Measurements from ENCODE around the gene HERC4.
"Not testable (repeated sequence)": the region's sequence is repeated elsewhere in the genome, so short reads cannot be mapped to it uniquely, and the experiment has no call there.

The HERC4 gene

GRCh38 chr10:68043030-68043429 is 32.1 kb downstream of the HERC4 start:
- DNase-seq, result no peak

DNA sequence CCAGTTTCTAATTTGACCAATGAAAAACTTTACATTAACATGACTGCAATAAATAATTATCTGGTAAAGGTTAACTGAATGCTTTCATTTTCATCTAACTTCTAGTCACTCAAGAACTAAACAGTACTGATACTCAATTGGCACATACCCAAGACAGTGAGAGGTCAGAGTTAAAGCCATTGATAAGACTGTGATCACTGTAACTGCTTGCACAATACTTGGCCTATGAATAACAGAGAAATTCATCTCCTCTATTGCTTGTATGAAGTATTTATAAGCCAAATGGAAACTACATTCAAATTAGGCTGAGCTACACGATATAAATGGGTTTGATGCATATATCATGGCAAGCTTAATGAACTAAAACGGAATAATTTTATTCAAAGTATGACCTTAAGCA is 43.0 kb downstream of the HERC4 start:
- DNase-seq, result no peak

DNA sequence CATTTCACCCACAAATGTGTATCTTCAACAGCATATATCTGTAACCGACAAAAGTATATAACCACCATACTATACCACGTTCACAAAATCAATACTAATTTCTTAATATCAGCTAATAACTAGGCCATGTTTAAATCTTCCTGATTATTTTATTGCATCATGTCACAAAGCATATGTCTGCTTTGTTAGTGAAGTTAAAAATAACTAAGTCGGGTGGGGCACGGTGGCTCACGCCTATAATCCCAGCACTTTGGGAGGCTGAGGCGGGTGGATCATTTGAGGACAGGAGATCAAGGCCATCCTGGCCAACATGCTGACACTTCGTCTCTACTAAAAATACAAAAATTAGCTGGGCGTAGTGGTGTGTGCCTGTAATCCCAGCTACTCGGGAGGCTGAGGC is 47.7 kb downstream of the HERC4 start:
- DNase-seq, result no peak

DNA sequence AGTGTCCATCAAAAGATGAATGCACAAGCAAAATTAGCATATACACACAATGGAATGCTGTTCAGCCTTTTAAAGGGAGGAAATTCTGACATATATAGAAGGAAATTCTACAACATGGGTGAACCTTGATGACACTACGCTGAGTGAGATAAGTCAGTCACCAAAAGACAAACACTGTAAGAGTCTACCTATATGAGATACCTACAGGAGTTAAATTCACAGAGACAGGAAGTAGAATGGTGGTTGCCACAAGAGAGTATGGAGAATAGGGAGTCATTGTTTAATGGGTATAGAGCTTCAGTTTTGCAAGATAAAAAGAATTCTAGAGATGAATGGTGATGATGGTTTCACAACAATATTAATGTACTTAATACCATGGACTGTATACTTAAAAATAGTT is 51.8 kb downstream of the HERC4 start:
- DNase-seq, result no peak

DNA sequence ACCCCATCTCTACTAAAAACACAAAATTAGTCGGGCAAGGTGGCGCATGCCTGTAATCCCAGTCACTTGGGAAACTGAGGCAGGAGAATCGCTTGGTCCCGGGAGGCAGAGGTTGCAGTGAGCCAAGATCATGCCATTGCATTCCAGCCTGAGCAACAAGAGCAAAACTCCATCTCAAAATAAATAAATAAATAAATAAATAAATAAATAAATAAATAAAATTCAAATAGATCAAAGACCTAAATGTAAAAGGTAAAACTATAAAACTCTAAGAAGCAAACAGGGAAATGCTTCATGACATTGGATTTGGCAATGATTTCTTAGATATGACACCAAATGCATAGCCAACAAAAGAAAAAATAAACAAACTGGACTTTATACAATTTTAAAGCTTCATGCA is 52.8 kb downstream of the HERC4 start:
- not testable (repeated sequence) for DNase-seq

GRCh38 chr10:68016519-68016918 is 58.6 kb downstream of the HERC4 start:
- DNase-seq, result peak in 1 of 6 experiments; percentile 7

DNA sequence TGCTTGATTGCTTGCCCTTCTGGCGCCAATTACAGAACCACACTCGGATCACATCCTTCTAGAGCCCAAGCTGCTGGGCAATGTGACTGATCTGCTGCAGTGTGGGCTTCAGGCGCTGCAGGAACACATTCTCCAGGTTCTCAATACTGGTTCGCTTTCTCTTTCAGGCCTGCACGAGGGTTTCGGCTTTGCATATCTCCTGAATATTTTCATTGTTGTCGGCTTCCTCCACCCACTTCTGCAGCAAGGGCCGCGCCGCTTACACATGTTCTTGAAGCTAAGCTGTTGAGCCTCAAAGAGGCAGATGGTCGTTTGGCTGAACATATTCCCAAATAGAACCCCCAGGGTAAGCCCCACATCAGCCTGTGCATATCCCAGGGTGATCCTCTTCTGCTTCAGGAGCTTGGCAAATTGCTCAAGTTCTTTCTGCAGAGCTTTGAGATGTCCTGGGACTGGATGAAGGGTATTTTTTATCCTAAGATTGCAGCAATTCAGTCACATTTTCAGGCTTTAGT is 64.6 kb downstream of the HERC4 start:
- no peak for DNase-seq

GRCh38 chr10:68007356-68007755 is 67.7 kb downstream of the HERC4 start:
- DNase-seq, result no peak

DNA sequence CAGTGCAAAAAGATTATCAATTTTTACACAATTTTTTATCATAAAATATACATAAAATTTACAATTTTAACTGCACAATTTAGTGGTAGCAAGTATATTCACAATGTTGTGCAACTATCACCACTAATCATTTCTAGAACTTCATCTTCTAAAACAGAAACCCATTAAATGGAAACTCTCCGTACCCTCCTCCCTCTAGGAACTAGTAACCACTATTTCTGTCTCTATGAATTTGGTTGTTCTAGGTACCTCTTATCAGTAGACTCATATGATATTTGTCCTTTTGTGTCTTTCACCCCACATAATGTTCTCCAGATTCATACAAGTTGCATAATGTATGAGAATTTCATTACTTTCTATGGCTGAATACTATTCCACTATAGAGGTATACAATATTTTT is 73.5 kb downstream of the HERC4 start:
- DNase-seq, result no peak

DNA sequence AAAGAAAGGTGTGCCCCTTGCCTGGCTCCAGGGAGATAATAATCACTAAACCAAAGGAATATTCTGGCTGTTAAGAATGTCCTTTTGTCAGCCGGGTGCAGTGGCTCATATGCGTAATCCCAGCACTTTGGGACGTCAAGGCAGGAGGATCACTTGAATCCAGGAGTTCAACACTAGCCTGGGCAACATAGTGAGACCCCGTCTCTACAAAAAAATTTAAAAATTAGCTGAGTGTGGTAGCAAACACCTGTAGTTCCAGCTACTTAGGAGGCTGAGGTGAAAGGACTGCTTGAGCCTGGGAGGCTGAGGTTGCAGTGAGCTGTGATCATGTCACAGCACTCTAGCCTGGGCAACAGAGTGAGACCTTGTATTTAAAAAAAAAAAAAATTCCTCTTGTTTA is 74.1 kb downstream of the HERC4 start:
- no peak for DNase-seq

GRCh38 chr10:67990093-67990492 is 85.0 kb downstream of the HERC4 start:
- no peak for DNase-seq

DNA sequence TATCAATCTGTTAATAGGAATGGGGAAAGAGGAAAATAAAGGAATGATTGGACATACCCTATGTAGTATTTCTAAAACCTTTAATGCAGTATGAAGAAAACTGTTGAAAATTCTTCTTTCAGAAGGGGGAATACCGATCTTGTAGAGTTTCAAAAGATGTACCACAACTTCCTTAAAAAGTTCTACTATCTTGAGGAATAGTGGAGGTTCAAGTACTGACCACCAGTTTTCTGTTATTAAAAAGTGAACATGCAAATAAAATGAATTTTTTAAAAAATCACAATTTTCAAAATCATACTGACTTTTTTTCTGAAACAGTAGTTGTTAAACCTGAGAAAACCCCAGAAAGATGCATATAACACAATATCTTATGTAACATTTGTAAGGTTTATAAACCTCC is 86.5 kb downstream of the HERC4 start:
- DNase-seq, result no peak

DNA sequence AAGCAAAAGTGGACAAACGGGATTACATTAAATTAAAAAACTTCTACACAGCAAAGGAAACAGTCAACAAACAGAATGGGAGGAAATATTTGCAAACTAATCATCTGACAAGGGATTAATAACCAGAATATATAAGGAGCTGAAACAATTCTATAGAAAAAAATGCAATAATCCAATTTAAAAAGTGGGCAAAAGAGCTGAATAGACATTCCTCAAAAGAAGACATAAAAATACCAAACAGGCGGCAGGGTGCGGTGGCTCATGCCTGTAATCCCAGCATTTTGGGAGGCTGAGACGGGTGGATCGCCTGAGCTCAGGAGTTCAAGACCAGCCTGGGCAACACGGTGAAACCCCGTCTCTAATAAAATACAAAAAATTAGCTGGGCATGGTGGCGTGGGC is 92.5 kb downstream of the HERC4 start:
- DNase-seq, result not testable (repeated sequence)

GRCh38 chr10:67978749-67979148 is 96.3 kb downstream of the HERC4 start:
- DNase-seq, result no peak

DNA sequence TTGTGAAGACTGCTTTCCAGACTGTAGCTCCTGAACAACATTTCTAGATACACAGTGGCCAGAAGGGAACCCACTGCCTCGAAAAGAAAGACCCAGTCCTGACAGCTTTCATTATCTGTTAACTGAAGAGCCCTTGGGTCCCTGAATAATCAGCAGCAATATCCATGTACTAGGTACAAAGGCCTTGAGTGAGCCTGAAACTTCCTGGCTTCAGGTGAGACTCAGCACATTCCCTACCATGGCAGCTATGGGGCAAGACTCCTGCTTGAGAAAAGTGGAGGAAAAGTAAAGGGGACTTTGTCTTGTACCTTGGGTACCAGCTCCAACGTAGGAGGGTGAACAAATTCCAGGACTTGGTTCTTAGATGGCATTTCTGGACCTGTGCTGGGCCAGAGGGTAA is 97.8 kb downstream of the HERC4 start:
- no peak for DNase-seq

DNA sequence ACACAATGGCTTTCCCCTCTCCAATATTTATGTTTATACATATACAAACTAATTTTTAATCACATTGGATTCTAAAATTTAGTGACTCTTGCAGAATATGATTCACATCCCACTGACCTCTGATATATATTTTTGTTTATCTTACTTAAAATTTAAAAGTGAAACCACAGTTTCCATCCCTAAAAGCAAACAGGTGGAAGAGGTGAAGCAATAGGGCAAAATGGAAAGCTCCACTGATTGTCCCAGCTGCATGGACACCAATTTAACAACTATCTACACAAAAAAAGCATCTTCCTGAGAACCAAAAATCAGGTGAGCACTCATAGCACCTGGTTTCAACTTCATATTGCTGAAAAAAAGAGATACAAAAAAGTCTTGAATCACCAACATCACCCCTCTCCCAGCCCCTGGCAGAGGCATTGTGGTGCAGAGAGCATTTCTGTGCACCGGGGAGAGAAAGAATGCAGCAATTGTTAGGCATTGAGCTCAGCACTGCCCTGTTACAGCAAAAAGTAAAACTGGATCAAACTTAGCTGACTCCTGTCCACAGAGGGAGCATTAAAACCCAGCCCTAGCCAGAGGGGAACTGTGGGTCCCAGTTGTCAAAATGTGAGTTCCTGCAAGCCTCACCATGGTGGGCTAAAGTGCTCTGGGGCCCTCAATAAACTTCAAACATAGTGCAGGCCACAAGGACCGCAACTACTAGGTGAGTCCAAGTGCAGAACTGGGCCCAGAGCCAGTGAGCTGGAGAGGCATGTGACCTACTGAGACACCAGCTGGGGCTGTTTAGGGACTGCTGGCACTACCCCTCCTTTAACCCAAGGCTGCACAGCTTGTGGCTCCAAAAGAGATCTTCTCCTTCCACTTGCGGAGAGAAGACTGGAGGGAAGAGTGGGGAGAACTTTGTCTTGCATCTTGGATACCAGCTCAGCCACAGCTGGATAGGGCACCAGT is 98.5 kb downstream of the HERC4 start:
- no peak for DNase-seq

- no peak for DNase-seq
Measured at GRCh38 chr10:67975871-67976270, 99.2 kb downstream of the HERC4 start.

DNA sequence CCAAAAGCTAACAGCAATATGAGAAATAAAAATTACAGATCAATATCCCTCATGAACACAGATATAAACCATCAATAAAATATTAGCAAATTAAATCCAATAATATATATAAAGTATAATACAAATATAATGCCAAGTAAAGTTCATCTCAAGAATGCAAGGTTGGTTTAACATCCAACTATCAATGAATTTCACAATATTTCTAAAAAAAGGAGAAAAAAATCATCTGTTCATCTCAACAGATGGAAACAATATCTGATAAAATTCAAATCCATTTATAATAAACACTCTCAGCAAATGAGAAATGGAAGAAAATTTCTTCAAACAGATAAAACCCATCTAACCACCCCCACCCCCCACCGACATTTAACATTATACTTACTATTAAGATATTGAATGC is 103.8 kb downstream of the HERC4 start:
- no peak for DNase-seq

DNA sequence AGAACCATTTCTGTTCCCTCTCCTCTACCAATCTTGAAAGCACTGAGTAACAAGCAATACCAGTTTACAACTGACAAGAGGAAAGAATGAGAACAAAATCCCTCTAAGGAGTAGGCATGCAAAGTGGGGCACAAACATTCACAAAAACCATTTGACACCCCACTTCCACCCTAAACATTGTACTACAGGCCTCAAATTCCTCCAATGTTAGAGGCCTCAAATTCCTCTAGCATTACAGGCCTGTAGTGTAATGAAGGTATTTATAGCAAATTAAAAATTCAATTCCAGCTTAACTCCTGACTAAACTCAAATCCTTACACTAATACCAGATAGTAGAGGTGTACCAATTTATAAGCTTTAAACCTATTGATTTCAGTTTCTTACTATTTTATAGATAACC is 105.2 kb downstream of the HERC4 start:
- no peak for DNase-seq

- DNase-seq, result not testable (repeated sequence)
Measured at GRCh38 chr10:67966035-67966434, 109.0 kb downstream of the HERC4 start.

- no peak for DNase-seq
Measured at GRCh38 chr10:67965456-67965855, 109.6 kb downstream of the HERC4 start.

GRCh38 chr10:67959839-67960476 is 115.1 kb downstream of the HERC4 start:
- no peak for DNase-seq

DNA sequence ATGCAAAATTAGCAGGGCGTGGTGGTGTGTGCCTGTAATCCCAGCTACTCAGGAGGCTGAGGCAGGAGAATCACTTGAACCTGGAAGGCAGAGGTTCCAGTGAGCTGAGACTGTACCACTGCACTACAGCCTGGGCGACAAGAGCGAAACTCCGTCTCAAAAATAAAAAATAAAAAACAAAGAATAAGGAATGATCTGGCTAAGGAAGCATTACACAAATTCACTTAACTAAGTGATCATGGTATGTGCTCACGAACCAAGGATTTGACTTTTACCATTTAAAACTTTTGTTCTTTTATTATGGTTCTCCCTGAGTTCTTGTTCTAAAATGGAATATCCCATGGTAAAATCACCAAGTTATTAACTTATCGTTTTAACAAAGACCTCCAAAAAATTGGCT is 119.5 kb downstream of the HERC4 start:
- DNase-seq, result no peak

DNA sequence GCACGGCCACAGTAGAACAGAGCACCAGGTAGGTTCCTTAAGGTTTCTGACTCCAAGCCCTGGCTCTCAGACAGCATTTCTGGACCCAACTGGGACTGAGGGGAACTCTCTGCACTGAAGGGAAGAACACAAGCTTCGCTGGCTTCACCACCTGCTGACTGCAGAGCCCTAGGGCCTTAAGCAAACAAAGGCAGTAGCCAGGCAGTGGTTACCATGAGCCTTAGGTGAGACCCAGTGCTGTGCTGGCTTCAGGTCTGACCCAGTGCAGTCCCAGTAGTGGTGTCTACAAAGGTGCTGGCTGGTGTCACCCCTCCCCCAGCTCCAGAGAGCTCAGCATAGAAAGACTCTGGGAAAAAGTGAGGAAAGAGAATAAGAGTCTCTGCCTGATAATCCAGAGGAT is 131.2 kb downstream of the HERC4 start:
- no peak for DNase-seq

Measured in stimulated activated naive CD4-positive, alpha-beta T cell (primary cell).